ENCODE results near the gene HOXD3.

DNA sequence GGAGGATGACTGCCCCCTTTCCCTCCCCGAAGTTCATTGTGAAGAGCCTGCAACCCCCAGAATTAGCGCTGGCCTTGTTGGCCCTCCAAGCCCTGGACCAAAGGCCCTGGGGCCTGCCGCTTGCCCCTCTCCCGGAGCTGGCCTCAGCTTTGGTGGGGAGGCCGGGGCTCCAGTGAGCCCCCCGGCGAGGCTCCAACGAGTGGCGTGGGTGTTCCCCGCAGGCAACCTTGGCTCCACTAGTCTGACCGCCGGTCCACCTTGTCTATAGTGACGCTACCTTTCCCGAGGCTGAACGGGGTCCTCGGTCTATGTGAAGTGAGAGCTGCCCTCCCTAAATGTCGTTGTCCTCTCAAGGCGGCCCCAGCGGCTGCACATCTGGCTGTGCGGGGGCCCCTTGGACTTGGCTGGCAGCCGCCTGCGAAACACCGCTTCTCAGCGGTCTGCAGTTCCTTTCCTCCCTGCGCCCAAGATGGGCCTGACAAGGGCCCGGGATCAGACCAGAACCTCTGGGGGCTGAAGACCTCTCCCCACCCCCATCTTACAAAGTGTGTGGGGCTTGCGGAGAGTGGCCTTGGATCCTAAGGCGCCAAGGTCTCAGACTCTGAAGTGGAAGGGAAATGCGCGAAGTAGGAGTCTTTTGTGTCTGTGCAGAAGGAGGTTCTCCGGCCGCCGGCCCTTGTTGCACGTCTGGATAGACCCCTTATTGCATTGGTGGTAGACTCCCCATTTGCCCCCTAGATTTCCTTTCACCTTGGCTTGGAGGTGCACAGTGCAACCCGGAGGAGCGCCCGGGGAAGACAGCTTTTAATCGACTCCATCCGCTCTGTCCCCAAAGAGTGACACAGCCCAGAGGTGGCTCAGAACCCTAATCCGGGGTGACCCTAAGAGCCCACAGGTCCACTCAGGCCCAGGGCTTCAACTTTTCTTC lies 44.5 kb upstream of the HOXD3 start:
- TF ChIP-seq, protein P1, sequence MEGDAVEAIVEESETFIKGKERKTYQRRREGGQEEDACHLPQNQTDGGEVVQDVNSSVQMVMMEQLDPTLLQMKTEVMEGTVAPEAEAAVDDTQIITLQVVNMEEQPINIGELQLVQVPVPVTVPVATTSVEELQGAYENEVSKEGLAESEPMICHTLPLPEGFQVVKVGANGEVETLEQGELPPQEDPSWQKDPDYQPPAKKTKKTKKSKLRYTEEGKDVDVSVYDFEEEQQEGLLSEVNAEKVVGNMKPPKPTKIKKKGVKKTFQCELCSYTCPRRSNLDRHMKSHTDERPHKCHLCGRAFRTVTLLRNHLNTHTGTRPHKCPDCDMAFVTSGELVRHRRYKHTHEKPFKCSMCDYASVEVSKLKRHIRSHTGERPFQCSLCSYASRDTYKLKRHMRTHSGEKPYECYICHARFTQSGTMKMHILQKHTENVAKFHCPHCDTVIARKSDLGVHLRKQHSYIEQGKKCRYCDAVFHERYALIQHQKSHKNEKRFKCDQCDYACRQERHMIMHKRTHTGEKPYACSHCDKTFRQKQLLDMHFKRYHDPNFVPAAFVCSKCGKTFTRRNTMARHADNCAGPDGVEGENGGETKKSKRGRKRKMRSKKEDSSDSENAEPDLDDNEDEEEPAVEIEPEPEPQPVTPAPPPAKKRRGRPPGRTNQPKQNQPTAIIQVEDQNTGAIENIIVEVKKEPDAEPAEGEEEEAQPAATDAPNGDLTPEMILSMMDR (optimal IDR thresholded peaks at IDR 0.05 in 1 of 3, IDR thresholded peaks at IDR 0.05 in 1 of 3, conservative IDR thresholded peaks at IDR 0.05 in 1 of 3; ENCODE audit: extremely low read depth in 1 of 3, insufficient read depth in 2 of 3, low read length in 3 of 3) = no peak
- peak; percentile 29 for TF ChIP-seq EZH2 (IDR thresholded peaks at IDR 0.05; ENCODE audit: low read length)

Data from keratinocyte (primary cell).